Measurements from ENCODE around the gene MYMX.

GRCh38 chr6:44188819-44189218 is 27.9 kb upstream of the MYMX start:
- no peak for TF ChIP-seq POLR2A (IDR thresholded peaks at IDR 0.05; ENCODE audit: low read length)
- TF ChIP-seq GATA1 (IDR thresholded peaks at IDR 0.05; ENCODE audit: low read depth, low read length) = no peak
